ENCODE data around the gene CC2D1A.

The CC2D1A gene

GRCh38 chr19:13951043-13951442 is 45.0 kb downstream of the CC2D1A start:
- no peak for TF ChIP-seq CTCF (IDR thresholded peaks at IDR 0.05; ENCODE audit: low read depth, low read length)

GRCh38 chr19:13951799-13952153 is 45.8 kb downstream of the CC2D1A start:
- no peak for DNase-seq
- Histone ChIP-seq H3K36me3 (peaks cover 26% of the 10 kb centered on the region), H3K9me3 (ENCODE audit: severe bottlenecking) (no peaks in the 10 kb centered on the region), H3K4me3 (ENCODE audit: low read depth, low read length) (peak overlapping the region; percentile 47), H3K27me3 (ENCODE audit: insufficient read depth, low read depth, severe bottlenecking) (no peaks in the 10 kb centered on the region), H3K27ac (no peak overlapping the region)
- no peak for TF ChIP-seq CTCF (IDR thresholded peaks at IDR 0.05; ENCODE audit: low read depth, low read length)

More at GRCh38 chr19:13951043-13951442, 45.0 kb downstream of the CC2D1A start:
- H3K4me3 ChIP-seq (ENCODE audit: low read depth, low read length): no peak overlapping the region
- H3K9me3 ChIP-seq (ENCODE audit: severe bottlenecking): no peaks in the 10 kb centered on the region
- no peak overlapping the region for H3K27ac ChIP-seq
- H3K36me3 ChIP-seq: peaks cover 19% of the 10 kb centered on the region
- no peak for DNase-seq
- no peaks in the 10 kb centered on the region for H3K27me3 ChIP-seq (ENCODE audit: insufficient read depth, low read depth, severe bottlenecking)

- Histone ChIP-seq H3K4me3 (ENCODE audit: low read depth, low read length) (peak within 1 kb of the TSS; percentile 64), H3K27ac (peak within 1 kb of the TSS; percentile 98), H3K27me3 (ENCODE audit: insufficient read depth, low read depth, severe bottlenecking) (no peaks in the 10 kb centered on the region), H3K9me3 (ENCODE audit: severe bottlenecking) (no peaks in the 10 kb centered on the region), H3K36me3 (peaks cover 32% of the 10 kb centered on the region)
- DNase-seq: peak; percentile 99
- no peak for TF ChIP-seq CTCF (IDR thresholded peaks at IDR 0.05; ENCODE audit: low read depth, low read length)
Measured at GRCh38 chr19:13952154-13952930, 46.3 kb downstream of the CC2D1A start, which contains the start of gene DCAF15. DCAF15 (plus strand) TSS chr19:13952509; CDS start chr19:13952513, 4 bp downstream.

GRCh38 chr19:13952931-13953531 is 47.0 kb downstream of the CC2D1A start:
- Histone ChIP-seq H3K4me3 (ENCODE audit: low read depth, low read length) (peak overlapping the region; percentile 64), H3K36me3 (peaks cover 39% of the 10 kb centered on the region), H3K9me3 (ENCODE audit: severe bottlenecking) (no peaks in the 10 kb centered on the region), H3K27ac (peak overlapping the region; percentile 41; the same call in 1 of the 2 replicates), H3K27me3 (ENCODE audit: insufficient read depth, low read depth, severe bottlenecking) (no peaks in the 10 kb centered on the region)
- TF ChIP-seq CTCF (IDR thresholded peaks at IDR 0.05; ENCODE audit: low read depth, low read length): peak; percentile 20; the same call in 1 of the 2 replicates
- no peak for DNase-seq

GRCh38 chr19:13954185-13954584 is 48.2 kb downstream of the CC2D1A start:
- H3K36me3 ChIP-seq: peaks cover 47% of the 10 kb centered on the region
- no peak for DNase-seq
- H3K27ac ChIP-seq: no peak overlapping the region
- H3K4me3 ChIP-seq (ENCODE audit: low read depth, low read length): no peak overlapping the region
- TF ChIP-seq CTCF (IDR thresholded peaks at IDR 0.05; ENCODE audit: low read depth, low read length): no peak
- H3K27me3 ChIP-seq (ENCODE audit: insufficient read depth, low read depth, severe bottlenecking): no peaks in the 10 kb centered on the region
- no peaks in the 10 kb centered on the region for H3K9me3 ChIP-seq (ENCODE audit: severe bottlenecking)

All from WERI-Rb-1 (cell line).